Ovary (tissue), 9 donors: ENCODE measurements around the gene HEPHL1. TPM values are rescaled to one million over a fixed set of nuclear protein-coding genes. Genes with fewer than 3 reads are reported as not detected.

Experiments
- DNase-seq, 5 donors: peaks; one replicate each; pipeline ENCODE4 v3.0.0-alpha.2; 2019 to 2020
- H3K27ac ChIP-seq, 2 donors: fragments of 200-600 bp; one replicate each; pipeline versions ENCODE4 v1.5.1 to v1.8.0; 2019 to 2022
- H3K27me3 ChIP-seq: fragments of 200-600 bp; one replicate; pipeline ENCODE4 v1.8.0; 2022
- H3K36me3 ChIP-seq: fragments of 200-600 bp; sonication (generic); one replicate; pipeline ENCODE4 v1.5.1; 2019
- H3K4me1 ChIP-seq: one replicate; pipeline ENCODE4 v1.8.1; 2013; ENCODE audit warnings: mild to moderate bottlenecking, moderate library complexity; ENCODE audit not compliant: insufficient read depth
- H3K4me3 ChIP-seq: fragments of 200-600 bp; sonication (generic); one replicate; pipeline ENCODE4 v1.5.1; 2017
- H3K9me3 ChIP-seq, 2 donors: fragments of 200-600 bp in 1 of 2; sonication (generic) in 1 of 2; one replicate each; pipeline versions ENCODE4 v1.5.1 to v1.8.1; 2013 to 2019; ENCODE audit warnings: mild to moderate bottlenecking in 1 of 2, moderate library complexity in 1 of 2
- CTCF ChIP-seq, 3 donors: fragments of 450-650 bp in 2 of 3; fragments of 200-600 bp in 1 of 3; IDR thresholded peaks; one replicate each; pipeline versions ENCODE4 v1.5.1 to v1.8.0; 2016 to 2022; ENCODE audit warnings: antibody characterized with exemption in 3 of 3, mild to moderate bottlenecking in 1 of 3
- EP300 ChIP-seq: sonication (generic); formaldehyde crosslinking; IDR thresholded peaks from one replicate; pipeline ENCODE4 v1.6.1; 2017; ENCODE audit warnings: antibody characterized with exemption
- POLR2A ChIP-seq: fragments of 450-650 bp; IDR thresholded peaks from one replicate; pipeline ENCODE4 v1.6.1; 2017; ENCODE audit warnings: antibody characterized with exemption, mild to moderate bottlenecking, moderate library complexity
- WGBS, 3 donors: extraction: QIAGEN DNeasy Blood & Tissue Kit in 1 of 3; methylation state at CpG; one replicate each; pipeline versions ENCODE4 v1.1.5 to v1.1.7; 2013 to 2017; 5-methylcytosine and 5-hydroxymethylcytosine counted together
- intact Hi-C, 4 donors: fragments of 100-400 bp; cut with DNase I; formaldehyde crosslinking; loops; one replicate each; pipeline versions ENCODE4 v1.11.0 to v1.15.1; 2022 to 2023
- polyA plus RNA-seq, 2 donors: library from polyadenylated mRNA; stranded (reverse); fragments of 200-250 nt in 1 of 2; fragments of 350-450 nt in 1 of 2; fragmentation: Illumina TruSeq in 1 of 2; extraction: RNeasy Lipid Tissue Mini Kit (QIAGEN cat#74804) in 1 of 2; gene quantifications; one replicate each; pipeline ENCODE4 v1.2.3, GENCODE V29; 2013 to 2014
- total RNA-seq, 7 donors: library from RNA; depleted of rRNA in 2 of 7; stranded (reverse); fragments of >200 nt in 2 of 7; fragmentation: NEBNext Ultra II Directional in 3 of 7; extraction: Animal tissue kit (Norgen Biotek cat#: 25700) in 3 of 7; gene quantifications; one replicate each; pipeline versions ENCODE4 v1.1.0 to v1.2.4, GENCODE V29; 2016 to 2023
- donor health status: DM: no; HTN: no; CAD: no; lungs with moderate emphysema.
- donor health status: DM: no; HTN: no; CAD: no.
- donor health status: Bipolar disorder and iron deficiency.
- donor health status: DM: yes; HTN: yes; CAD: no.
- donor health status: DM: no; HTN: no; CAD: no.
- donor health status: DM: yes; HTN: yes; CAD: no.

The HEPHL1 gene
- total and polyA plus RNA-seq, 9 donors = 0.02 to 0.03 TPM; not detected in 7

DNA sequence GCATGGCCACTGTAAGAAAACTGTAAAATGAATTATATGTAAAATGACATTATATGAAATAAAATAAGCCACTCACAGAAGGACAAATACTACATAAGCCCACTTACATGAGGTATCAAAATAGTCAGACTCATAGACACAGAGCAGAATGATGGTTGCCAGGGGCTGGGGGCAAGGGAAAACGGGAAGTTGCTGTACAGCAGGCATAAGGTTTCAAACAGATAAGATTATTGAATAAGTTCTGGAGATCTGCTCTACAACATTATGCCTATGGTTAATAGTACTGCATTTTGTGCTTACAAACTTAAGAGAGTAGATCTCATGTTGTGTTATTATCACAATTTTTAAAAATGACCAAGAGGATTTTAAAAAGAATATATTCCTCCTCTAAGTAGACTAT is 32.7 kb upstream of the HEPHL1 start:
- intact Hi-C loops = no loop called here
- no peak for TF ChIP-seq EP300
- TF ChIP-seq CTCF (IDR thresholded peaks at IDR 0.05) = no peak
- TF ChIP-seq POLR2A = no peak
- Histone ChIP-seq H3K4me1 (no peaks in the 10 kb centered on the region), H3K4me3 (no peak overlapping the region), H3K27ac (no peak overlapping the region), H3K9me3 (peaks cover 0 to 2% of the 10 kb centered on the region in 2 donors), H3K27me3 (no peaks in the 10 kb centered on the region), H3K36me3 (no peaks in the 10 kb centered on the region)
- WGBS, 3 donors = 49 to 75% (median 63%) methylated on average over 1 of the region's 1 CpG
- no peak for DNase-seq

GRCh38 chr11:93988912-93989311 is 32.2 kb upstream of the HEPHL1 start:
- H3K27me3 ChIP-seq = peaks cover 3% of the 10 kb centered on the region
- no peaks in the 10 kb centered on the region for H3K4me1 ChIP-seq
- no peaks in the 10 kb centered on the region for H3K36me3 ChIP-seq
- no peak for DNase-seq
- no peak overlapping the region for H3K27ac ChIP-seq
- no peak for TF ChIP-seq POLR2A
- no peak for TF ChIP-seq CTCF (IDR thresholded peaks at IDR 0.05)
- TF ChIP-seq EP300 = no peak
- H3K4me3 ChIP-seq = no peak overlapping the region
- intact Hi-C loops = no loop called here
- WGBS, 3 donors = 74 to 82% (median 77%) methylated on average over 3 of the region's 3 CpGs
- peaks cover 0 to 3% of the 10 kb centered on the region in 2 donors for H3K9me3 ChIP-seq

DNA sequence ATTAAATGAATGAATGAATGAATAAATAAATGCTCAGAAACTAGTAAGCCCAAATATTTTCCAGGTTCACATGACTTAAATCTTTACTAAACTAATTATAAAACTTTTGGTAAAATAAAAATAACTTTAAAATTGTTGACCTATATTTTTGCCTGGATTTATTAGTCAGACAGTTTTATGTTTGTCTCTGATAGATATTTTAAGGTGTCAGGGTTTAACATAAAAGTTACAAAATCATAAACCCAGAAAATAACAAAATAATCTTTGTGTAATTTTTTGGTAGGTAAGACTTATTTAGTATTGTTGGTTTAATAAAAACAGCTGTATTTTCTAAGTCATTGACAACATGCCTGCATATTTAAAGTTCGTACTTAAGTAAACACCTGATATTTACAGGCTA is 27.4 kb upstream of the HEPHL1 start:
- H3K36me3 ChIP-seq = no peaks in the 10 kb centered on the region
- no peak overlapping the region for H3K4me3 ChIP-seq
- no peak for DNase-seq
- TF ChIP-seq POLR2A = no peak
- TF ChIP-seq CTCF (IDR thresholded peaks at IDR 0.05) = no peak
- no peak for TF ChIP-seq EP300
- H3K27ac ChIP-seq = no peak overlapping the region
- H3K9me3 ChIP-seq = peaks cover 0 to 3% of the 10 kb centered on the region in 2 donors
- peaks cover 7% of the 10 kb centered on the region for H3K27me3 ChIP-seq
- intact Hi-C loops = no loop called here
- WGBS, 3 donors = 75 to 89% (median 84%) methylated on average over 1 of the region's 1 CpG
- no peaks in the 10 kb centered on the region for H3K4me1 ChIP-seq

DNA sequence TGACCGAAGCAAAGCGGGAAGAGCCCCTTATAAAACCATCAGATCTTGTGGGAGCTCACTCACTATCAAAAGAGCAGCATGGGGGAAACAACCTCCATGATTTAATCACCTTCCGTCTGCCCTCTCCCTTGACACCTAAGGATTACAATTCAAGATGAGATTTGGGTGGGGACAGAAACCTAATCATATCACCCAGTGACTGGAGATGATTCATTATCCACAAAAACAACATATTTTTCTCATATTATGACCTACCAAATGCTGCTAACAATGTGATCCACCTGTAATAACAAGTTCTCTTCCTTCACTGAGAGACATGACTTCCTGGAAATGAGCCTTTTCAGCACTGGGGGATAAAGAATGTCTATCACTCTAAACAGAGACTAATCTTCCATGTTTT is 23.4 kb upstream of the HEPHL1 start:
- 77 to 87% (median 84%) methylated on average over 3 of the region's 3 CpGs for WGBS, 3 donors
- no peak for DNase-seq

More for the DNA sequence above, 23.4 kb upstream of the HEPHL1 start:
- no peak overlapping the region for H3K27ac ChIP-seq
- TF ChIP-seq EP300 = no peak
- no peak for TF ChIP-seq POLR2A
- TF ChIP-seq CTCF (IDR thresholded peaks at IDR 0.05) = no peak
- H3K4me3 ChIP-seq = no peak overlapping the region
- H3K36me3 ChIP-seq = no peaks in the 10 kb centered on the region
- intact Hi-C loops = no loop called here
- no peaks in the 10 kb centered on the region for H3K4me1 ChIP-seq
- H3K27me3 ChIP-seq = peaks cover 7% of the 10 kb centered on the region
- H3K9me3 ChIP-seq = peaks cover 0 to 3% of the 10 kb centered on the region in 2 donors
